GM23338 (cell line): ENCODE measurements around the gene CDON. TPM values are rescaled to one million over a fixed set of nuclear protein-coding genes. Genes with fewer than 3 reads are reported as not detected.

Experiments
- ATAC-seq: fragments of 200-7000 bp; cut with Tn5 transposase; 3 replicates; pipeline ENCODE4 v1.9.1; 2020
- DNase-seq: peaks from one replicate; pipeline ENCODE4 v3.0.0-alpha.2; 2015; ENCODE audit warnings: low spot score
- H2AFZ ChIP-seq: fragments of 200-600 bp; sonication (generic); 2 replicates; pipeline ENCODE4 v1.8.0; 2016; ENCODE audit warnings: antibody characterized with exemption, mild to moderate bottlenecking, moderate library complexity
- H3F3A ChIP-seq: fragments of 200-600 bp; sonication (generic); replicated peaks from 2 replicates; pipeline ENCODE4 v1.8.0; 2017; ENCODE audit warnings: antibody characterized with exemption, mixed run types, low read depth
- H3K27ac ChIP-seq: fragments of 200-600 bp; sonication (generic); 2 replicates; pipeline ENCODE4 v1.6.1; 2016; ENCODE audit warnings: low read depth
- H3K27me3 ChIP-seq: fragments of 200-600 bp; sonication (generic); 2 replicates; pipeline ENCODE4 v1.8.0; 2016; ENCODE audit warnings: mild to moderate bottlenecking, mixed run types, moderate library complexity; ENCODE audit not compliant: insufficient read depth
- H3K36me3 ChIP-seq: fragments of 200-600 bp; sonication (generic); 2 replicates; pipeline ENCODE4 v1.8.0; 2016; ENCODE audit warnings: mild to moderate bottlenecking; ENCODE audit not compliant: insufficient read depth
- H3K4me1 ChIP-seq: fragments of 200-600 bp; sonication (generic); 2 replicates; pipeline ENCODE4 v1.8.0; 2016; ENCODE audit warnings: mild to moderate bottlenecking, moderate library complexity; ENCODE audit not compliant: insufficient read depth
- H3K4me2 ChIP-seq: fragments of 200-600 bp; sonication (generic); 2 replicates; pipeline ENCODE4 v1.7.1; 2017; ENCODE audit warnings: mixed run types
- H3K4me3 ChIP-seq: fragments of 200-600 bp; sonication (generic); 2 replicates; pipeline ENCODE4 v1.6.1; 2016; ENCODE audit warnings: mixed run types
- H3K79me2 ChIP-seq: fragments of 200-600 bp; sonication (generic); replicated peaks from 2 replicates; pipeline ENCODE4 v1.8.0; 2017; ENCODE audit warnings: mild to moderate bottlenecking; ENCODE audit not compliant: insufficient read depth
- H3K9me2 ChIP-seq: fragments of 200-600 bp; sonication (generic); 2 replicates; pipeline ENCODE4 v1.8.0; 2017; ENCODE audit not compliant: insufficient read depth
- H4K20me1 ChIP-seq: fragments of 200-600 bp; sonication (generic); replicated peaks from 2 replicates; pipeline ENCODE4 v1.8.0; 2017; ENCODE audit warnings: mild to moderate bottlenecking; ENCODE audit not compliant: insufficient read depth
- H3K27ac Mint-ChIP-seq: 2 replicates; pipeline ENCODE4 v1.8.0; 2020; ENCODE audit warnings: inconsistent platforms, mild to moderate bottlenecking, moderate library complexity, mixed read lengths
- H3K27me3 Mint-ChIP-seq: 3 replicates; pipeline ENCODE4 v1.8.0; 2022; ENCODE audit warnings: low read depth, mild to moderate bottlenecking, moderate library complexity, mixed read lengths, inconsistent platforms; ENCODE audit not compliant: insufficient read depth, poor library complexity
- H3K36me3 Mint-ChIP-seq: 3 replicates; pipeline ENCODE4 v1.8.0; 2021; ENCODE audit warnings: low read depth, mild to moderate bottlenecking, inconsistent platforms, moderate library complexity, mixed read lengths
- H3K4me1 Mint-ChIP-seq: 3 replicates; pipeline ENCODE4 v1.8.0; 2020; ENCODE audit warnings: mild to moderate bottlenecking, inconsistent platforms, mixed read lengths
- H3K4me3 Mint-ChIP-seq: 3 replicates; pipeline ENCODE4 v1.8.0; 2021; ENCODE audit warnings: moderate library complexity, mild to moderate bottlenecking, inconsistent platforms, mixed read lengths
- H3K9me3 Mint-ChIP-seq: 3 replicates; pipeline ENCODE4 v1.8.0; 2020; ENCODE audit warnings: moderate library complexity, mild to moderate bottlenecking, inconsistent platforms, mixed read lengths
- EZH2phosphoT487 ChIP-seq: fragments of 200-600 bp; sonication (generic); IDR thresholded peaks from one replicate; pipeline ENCODE4 v1.8.1; 2018; ENCODE audit warnings: antibody characterized with exemption; ENCODE audit not compliant: unreplicated experiment
- JUNB ChIP-seq: IDR thresholded peaks from one replicate; pipeline ENCODE4 v1.6.1; 2016; ENCODE audit warnings: antibody characterized with exemption; ENCODE audit not compliant: unreplicated experiment
- NANOG ChIP-seq: IDR thresholded peaks from 2 replicates; pipeline ENCODE4 v1.6.1; 2016; ENCODE audit warnings: antibody characterized with exemption, borderline replicate concordance
- POLR2AphosphoS5 ChIP-seq: IDR thresholded peaks from 2 replicates; pipeline ENCODE4 v1.6.1; 2016; ENCODE audit warnings: antibody characterized with exemption, low read depth
- REST ChIP-seq: IDR thresholded peaks from one replicate; pipeline ENCODE4 v1.6.1; 2018; ENCODE audit warnings: antibody characterized with exemption; ENCODE audit not compliant: unreplicated experiment
- STAT1 ChIP-seq: IDR thresholded peaks from one replicate; pipeline ENCODE4 v1.6.1; 2016; ENCODE audit warnings: antibody characterized with exemption; ENCODE audit not compliant: unreplicated experiment
- ZNF462 ChIP-seq: fragments of 250-450 bp; sonication (Bioruptor Pico); IDR thresholded peaks from 2 replicates; pipeline ENCODE4 v1.5.0; 2020; ENCODE audit warnings: mild to moderate bottlenecking, moderate library complexity
- polyA plus RNA-seq: library from polyadenylated mRNA; unstranded; fragments of >200 nt; fragmentation: Nextera tagmentation; extraction: Ambion mirVana; gene quantifications from 2 replicates; pipeline ENCODE4 v1.2.1, GENCODE V29; 2016
- total RNA-seq: library from RNA; depleted of rRNA; stranded (reverse); fragments of >200 nt; shearing (Covaris generic); gene quantifications from 2 replicates; pipeline ENCODE4 v1.2.3, GENCODE V29; 2014
- TF ChIP-seq, protein P1 (sequence below), 2 experiments: fragments of 200-600 bp in 1 of 2; sonication (generic) in 1 of 2; conservative IDR thresholded peaks; 2 replicates each; pipeline versions ENCODE4 v1.5.1 to v1.6.1; 2016 to 2017; ENCODE audit warnings: antibody characterized with exemption in 2 of 2, low read depth in 2 of 2, mild to moderate bottlenecking in 2 of 2, moderate library complexity in 1 of 2

CDON gene
- total and polyA plus RNA-seq, 2 experiments from 2014 or later: 4.1 to 35.5 TPM

- no peaks in the 10 kb centered on the region for H3K9me2 ChIP-seq
- H3K36me3 ChIP-seq: no peaks in the 10 kb centered on the region
- no peak overlapping the region for H3K4me3 Mint-ChIP-seq
- peaks cover 7% of the 10 kb centered on the region for H3K27me3 Mint-ChIP-seq
- no peaks in the 10 kb centered on the region for H3K27me3 ChIP-seq
- H3K27ac Mint-ChIP-seq: no peak overlapping the region
- ATAC-seq: no peak
- no peaks in the 10 kb centered on the region for H3K9me3 Mint-ChIP-seq
- H3K4me3 ChIP-seq: no peak overlapping the region
- no peaks in the 10 kb centered on the region for H3K79me2 ChIP-seq
- no peaks in the 10 kb centered on the region for H4K20me1 ChIP-seq
- no peaks in the 10 kb centered on the region; the same call in 2 of the 3 replicates for H3K36me3 Mint-ChIP-seq
- H3K4me1 ChIP-seq: no peaks in the 10 kb centered on the region
- H2AFZ ChIP-seq: no peak overlapping the region
- H3K4me1 Mint-ChIP-seq: peaks cover 9% of the 10 kb centered on the region
- no peaks in the 10 kb centered on the region for H3F3A ChIP-seq
- DNase-seq: no peak
- H3K27ac ChIP-seq: no peak overlapping the region
- TF ChIP-seq POLR2AphosphoS5 (no peak), EZH2phosphoT487 (no peak), JUNB (no peak), ZNF462 (CRISPR knock-in tag) (no peak), STAT1 (no peak), NANOG (no peak), REST (no peak)
- TF ChIP-seq, protein P1, sequence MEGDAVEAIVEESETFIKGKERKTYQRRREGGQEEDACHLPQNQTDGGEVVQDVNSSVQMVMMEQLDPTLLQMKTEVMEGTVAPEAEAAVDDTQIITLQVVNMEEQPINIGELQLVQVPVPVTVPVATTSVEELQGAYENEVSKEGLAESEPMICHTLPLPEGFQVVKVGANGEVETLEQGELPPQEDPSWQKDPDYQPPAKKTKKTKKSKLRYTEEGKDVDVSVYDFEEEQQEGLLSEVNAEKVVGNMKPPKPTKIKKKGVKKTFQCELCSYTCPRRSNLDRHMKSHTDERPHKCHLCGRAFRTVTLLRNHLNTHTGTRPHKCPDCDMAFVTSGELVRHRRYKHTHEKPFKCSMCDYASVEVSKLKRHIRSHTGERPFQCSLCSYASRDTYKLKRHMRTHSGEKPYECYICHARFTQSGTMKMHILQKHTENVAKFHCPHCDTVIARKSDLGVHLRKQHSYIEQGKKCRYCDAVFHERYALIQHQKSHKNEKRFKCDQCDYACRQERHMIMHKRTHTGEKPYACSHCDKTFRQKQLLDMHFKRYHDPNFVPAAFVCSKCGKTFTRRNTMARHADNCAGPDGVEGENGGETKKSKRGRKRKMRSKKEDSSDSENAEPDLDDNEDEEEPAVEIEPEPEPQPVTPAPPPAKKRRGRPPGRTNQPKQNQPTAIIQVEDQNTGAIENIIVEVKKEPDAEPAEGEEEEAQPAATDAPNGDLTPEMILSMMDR (conservative IDR thresholded peaks at IDR 0.05; ENCODE audit: low read depth in 2 of 2): no peak
- H3K4me2 ChIP-seq: no peak overlapping the region
Measured at GRCh38 chr11:125948278-125949051, 114.2 kb downstream of the CDON start.
